Measurements from ENCODE around the gene TGM1.

- no peak for TF ChIP-seq CTCF (IDR thresholded peaks at IDR 0.05; ENCODE audit: poor library complexity)
- no peak for TF ChIP-seq EZH2 (IDR thresholded peaks at IDR 0.05; ENCODE audit: borderline replicate concordance)
- TF ChIP-seq EZH2phosphoT487 (IDR thresholded peaks at IDR 0.05; ENCODE audit: low read depth, severe bottlenecking, unreplicated experiment) = no peak
These were observed 14.1 kb upstream of the TGM1 start for GRCh38 chr14:24277071-24277470.

Data from hepatocyte (in vitro differentiated cells).